DMS53 (cell line): ENCODE data around the gene IKZF1.
"Not testable (repeated sequence)": the region's sequence is repeated elsewhere in the genome, so short reads cannot be mapped to it uniquely, and the experiment has no call there.

Experiments
- DNase-seq: peaks from one replicate; lab custom pipeline; 2025; lab: John Stamatoyannopoulos, UW

IKZF1 gene

DNA sequence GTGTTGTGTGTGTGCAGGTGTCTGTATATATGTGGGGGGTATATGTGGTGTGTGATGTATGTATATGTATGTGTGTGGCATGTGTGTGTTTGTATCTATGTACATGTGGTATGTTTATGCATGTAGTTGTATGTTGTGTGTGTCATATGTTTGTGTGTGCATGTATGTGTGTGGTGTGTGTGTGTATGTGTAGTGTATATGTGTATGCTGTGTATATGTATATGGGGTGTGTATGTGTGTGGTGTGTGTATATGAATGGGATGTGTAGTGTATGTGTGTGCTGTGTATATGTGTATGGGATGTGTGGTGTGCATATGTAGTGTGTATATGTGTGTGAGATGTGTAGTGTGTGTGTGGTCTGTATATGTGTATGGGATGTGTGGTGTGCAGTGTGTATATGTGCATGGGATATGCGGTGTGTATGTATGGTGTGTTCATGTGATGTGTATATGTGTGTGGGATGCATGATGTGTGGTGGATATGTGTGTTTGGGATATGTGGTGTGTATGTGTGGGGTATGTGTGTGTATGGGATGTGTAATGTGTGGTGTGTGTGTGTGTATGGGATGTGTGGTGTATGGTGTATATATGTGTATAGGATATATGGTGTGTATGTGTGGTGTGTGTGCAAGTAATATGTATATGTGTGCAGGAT is 30.0 kb downstream of the IKZF1 start:
- no peak for DNase-seq

GRCh38 chr7:50335230-50335794 is 30.8 kb downstream of the IKZF1 start:
- no peak for DNase-seq

DNA sequence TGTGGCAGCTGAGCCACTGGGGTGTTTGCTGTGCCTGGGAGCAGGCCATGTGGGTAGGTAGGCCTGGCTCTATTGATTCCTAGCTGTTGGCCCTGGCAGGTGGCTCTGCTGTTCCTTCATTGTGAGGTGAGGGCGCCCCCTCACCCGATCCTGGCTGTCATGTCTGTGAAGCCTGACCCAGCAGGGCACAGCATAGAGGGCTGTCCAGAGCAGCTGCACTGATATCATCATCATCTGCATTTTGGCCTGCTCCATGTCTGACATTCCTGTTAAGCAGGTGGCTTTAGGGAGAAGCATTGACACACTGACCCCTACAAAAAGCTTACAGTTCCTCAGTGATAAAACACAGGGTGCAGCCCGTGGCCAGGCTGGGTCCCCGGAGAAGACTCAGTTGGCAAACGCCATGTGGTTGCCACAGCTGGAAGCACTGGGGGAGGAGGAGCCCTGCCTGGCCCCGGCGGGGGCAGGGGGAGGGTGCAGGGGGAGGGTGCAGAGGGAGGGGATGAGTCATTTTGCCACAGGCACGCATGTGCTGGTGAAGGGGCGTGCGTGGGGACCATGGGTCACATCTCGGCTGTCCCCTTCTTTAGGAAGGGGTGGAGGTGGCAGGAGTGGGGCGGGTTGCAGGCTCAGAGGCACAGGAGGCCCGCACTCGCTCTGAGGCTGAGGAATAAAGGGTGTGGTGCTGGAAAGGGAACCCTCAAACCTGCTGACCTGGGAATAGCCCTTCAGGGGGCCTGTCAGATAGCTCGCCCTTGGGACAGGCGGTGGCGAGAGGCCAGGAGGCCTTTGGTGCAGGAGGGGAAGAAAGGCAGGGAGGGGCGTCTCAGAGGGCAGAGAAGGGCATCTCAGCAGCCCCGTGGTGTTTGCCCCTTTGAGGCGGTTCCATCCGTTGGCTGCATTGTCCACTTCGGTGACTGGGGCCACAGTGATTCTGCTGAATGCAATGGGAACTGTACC is 31.6 kb downstream of the IKZF1 start:
- peak; percentile 15 for DNase-seq

DNA sequence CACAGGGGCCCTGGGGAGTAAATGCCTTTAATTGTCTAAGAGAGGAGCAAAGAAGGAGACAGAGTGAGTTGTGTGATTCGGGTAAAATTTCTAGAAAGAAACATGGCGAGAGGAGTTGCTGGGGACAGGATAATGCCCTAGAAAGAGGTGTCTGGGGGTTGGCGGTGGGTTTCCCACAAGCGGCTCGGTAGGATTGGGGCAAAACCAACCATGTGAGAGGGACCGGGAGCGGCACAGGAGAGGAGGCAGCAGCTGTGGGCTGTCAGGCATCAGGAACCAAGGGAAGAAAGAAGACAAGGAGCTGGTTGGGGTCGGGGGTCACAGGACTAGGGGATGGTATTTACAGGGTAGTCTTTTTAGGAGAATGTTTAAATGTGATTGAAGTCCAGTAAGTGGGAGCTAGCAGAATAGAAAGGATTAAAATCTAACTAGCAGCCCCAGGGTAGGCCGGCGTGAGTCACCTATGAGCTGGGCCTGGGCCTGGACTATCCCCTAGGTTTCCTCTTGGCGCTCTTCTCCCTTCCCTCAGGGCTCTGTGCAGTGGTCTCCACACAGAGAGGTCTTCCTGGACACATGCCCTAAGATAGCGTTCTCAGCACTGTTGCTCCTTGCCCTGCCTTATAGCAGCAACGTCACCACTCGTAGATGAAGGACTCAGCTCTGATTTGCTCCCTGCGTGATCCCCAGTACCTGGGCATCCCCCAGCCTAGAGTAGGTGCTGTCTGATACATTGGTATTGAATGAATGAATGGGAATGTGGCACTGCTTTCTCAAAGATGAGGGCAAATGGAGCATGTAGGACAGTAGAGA is 32.6 kb downstream of the IKZF1 start:
- DNase-seq: no peak

DNA sequence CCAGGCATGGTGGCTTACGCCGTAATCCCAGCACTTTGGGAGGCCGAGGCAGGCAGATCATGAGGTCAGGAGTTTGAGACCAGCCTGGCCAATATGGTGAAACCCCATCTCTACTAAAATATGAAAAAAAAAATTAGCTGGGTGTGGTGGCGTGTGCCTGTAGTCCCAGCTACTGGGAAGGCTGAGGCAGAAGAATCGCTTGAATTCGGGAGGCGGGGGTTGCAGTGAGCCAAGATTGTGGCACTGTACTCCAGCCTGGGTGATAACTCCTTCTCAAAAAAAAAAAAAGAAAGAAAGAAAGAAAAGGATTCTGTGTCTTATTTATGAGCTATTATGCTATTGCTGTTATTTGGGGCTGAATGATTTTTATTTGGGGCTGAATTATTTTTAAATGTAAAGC is 35.0 kb downstream of the IKZF1 start:
- DNase-seq: not testable (repeated sequence)

DNA sequence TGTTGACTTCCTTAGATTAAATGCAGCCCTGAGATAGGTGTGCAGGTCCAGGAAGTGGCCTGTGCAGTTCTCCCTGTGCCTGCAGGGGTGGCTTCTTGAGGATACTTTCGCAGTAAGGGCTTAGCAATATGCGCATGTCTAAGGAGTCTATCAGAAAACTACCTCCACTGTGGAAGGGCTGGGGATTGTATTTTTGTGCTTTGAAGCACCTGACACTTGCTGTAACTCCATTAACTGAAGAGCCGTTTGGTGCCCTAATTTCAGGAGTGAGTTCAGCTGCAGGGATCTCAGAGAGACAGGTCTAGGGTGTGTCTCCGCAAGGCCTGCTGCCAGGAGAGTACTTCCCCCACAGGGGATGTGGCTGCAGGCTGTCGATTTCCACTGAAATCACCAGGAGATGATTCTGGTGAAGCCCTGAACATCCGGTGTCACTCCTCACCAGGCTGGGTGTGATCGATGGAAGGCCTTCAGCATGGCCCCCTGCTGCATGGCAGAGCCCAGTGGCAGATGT is 35.5 kb downstream of the IKZF1 start:
- DNase-seq: no peak

DNA sequence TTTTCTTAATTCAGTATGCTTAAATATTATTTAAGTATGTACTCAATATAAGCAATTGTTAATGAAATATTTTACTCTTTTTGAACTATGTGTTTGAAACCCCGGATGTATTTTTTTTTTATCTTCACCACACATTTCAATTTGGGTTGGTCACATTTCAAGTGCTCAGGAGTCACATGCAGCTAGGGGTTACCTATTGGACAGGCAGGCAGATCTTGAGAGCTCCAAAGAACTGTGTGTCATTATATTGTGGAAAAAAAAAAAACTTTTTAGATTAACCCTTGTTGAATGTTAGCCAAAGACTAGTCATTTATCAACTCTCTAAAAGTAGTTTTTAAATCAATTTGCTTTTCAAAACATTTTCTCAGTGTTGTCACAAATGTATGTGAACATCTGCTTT is 37.2 kb downstream of the IKZF1 start:
- no peak for DNase-seq

DNA sequence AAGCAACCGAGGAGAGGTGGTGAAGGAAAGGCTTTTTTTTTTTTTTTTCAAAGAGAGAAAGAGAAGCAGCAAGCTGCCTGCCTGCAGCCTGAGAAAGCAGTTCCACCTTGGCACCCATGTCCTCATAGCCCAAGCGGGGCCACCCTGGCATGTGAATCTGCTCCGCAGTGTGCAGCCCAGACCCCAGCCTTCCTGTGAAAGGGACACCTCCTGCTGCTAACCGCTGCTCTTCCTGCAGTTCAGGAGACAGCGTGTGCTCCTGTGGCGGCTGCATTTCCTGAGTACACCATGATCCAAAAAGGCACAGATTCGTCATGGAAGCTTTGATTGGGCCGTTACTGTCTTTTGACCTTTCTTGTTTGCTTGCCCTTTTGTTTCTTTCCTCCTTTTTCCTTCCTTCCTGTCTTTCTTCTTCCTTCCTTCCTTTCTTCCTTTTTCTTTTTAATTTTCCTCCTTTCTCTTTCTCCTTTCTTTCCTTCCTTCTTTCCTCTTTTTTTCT is 38.1 kb downstream of the IKZF1 start:
- no peak for DNase-seq

DNA sequence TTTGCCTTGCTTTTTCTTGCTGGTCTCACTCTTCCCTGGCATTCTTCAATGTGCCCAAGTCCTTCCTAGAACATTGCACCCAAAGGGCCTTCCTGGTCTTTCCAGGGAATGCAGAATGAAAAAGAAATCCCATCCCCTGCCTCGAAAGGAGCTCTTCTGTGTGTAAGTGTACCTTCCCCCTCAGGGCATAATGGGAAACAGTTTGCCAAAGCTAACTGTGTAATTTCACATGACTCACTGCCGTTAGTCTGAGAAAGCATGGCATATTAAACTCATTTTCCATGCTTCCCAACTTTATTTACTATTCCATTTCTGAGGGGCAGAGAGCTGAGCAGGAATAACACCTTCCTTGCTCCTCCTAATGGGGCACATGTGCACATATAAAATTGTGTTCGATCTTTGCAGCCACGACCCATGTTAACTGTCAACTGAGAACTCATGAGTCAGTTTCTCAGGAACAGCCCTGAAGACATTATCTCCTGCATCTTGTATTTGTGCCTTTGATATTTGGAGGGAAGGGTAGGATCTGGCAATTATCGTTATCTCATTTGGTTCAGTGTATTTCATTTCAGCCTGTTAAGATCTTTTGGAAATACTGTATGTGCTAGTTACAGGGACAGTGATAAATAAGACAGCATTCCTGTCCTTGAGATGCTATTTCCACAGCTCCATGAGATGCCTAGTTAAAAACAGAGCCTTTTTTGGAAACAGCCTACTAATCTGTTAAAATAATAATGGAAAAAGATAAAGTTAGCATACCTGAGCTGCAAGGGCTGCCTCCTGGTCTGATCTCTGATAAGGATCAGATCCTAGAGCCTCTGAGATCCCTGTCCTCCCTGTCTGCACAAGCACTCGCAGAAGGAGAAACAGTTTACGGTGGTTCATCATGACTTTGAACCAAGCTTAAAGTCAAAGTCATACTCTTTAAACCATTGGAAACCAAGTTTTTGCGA is 42.3 kb downstream of the IKZF1 start:
- DNase-seq: no peak

- no peak for DNase-seq
These were observed 43.2 kb downstream of the IKZF1 start for GRCh38 chr7:50347693-50348092.

DNA sequence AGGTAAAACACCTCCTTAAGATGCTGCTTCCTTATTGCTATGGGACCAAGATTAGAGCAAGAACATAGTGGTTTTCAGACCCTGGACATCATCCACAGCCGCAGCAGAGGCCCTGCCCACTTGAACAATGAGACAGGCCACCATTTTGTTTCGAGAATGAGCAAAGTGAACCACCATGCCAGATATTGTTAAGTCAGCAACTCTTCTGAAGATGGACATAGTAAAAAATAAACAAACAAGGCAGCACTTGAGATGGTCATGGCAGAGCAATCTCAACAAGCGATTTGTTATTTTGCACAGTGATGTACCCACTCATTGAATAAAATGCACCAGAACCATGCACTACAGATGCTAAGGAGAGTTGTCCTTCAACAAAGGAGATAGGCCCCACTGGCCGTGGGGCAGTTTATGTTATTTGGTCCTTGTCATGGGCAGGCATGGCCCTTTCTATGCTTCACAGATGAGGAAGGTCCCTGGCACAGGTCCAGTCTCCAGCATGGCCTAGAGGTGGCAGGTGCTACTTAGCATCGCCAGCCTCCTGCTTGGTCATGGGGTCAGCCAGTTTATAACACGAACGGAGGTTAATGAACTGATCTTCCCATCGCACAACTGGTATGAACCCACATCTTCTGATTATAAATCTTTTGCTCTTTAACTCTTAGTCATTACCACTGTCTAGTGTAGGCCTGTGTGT is 44.1 kb downstream of the IKZF1 start:
- peak; percentile 48 for DNase-seq

GRCh38 chr7:50349399-50349798 is 44.9 kb downstream of the IKZF1 start:
- no peak for DNase-seq

GRCh38 chr7:50349963-50350944 is 45.7 kb downstream of the IKZF1 start:
- DNase-seq: no peak

DNA sequence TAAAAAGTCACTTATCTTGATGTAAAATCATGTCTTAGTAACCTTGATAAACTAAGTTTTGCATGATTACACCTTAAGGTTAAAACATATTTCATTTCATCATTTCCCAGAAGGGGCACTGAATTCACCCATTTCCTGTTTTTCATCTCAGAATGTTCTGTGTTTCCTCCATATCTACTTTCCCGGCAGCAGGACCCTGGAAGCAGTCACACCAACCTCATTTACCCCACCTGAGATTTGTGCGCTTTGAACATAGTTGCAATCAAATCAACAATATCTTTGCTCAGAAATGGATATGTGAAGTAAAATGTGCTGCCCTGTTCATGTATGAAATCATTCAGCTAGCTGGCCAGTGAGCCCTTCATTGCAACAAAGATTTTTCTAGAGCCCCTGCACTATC is 46.8 kb downstream of the IKZF1 start:
- no peak for DNase-seq

DNA sequence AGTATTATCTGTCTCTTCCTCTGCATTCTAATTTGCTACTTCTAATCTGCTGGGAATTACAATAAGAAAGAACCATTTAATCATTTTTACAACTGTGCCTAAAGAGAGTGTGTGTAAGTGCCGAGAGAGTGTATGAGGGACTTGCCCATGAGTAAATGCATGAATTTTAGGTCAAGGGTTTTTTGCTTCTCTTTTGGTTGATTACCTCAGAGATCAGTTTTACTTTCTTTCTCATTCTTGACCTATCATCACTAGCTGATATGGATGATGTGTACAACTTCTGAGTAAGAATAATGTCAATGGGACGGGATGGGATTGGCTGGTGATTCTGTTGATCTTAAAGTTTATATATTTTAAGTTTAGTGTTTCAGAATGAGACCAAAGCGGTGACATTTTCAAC is 47.8 kb downstream of the IKZF1 start:
- no peak for DNase-seq

GRCh38 chr7:50352751-50353150 is 48.2 kb downstream of the IKZF1 start:
- DNase-seq: no peak

- DNase-seq: no peak
These were observed 48.7 kb downstream of the IKZF1 start for GRCh38 chr7:50353201-50353600.

DNA sequence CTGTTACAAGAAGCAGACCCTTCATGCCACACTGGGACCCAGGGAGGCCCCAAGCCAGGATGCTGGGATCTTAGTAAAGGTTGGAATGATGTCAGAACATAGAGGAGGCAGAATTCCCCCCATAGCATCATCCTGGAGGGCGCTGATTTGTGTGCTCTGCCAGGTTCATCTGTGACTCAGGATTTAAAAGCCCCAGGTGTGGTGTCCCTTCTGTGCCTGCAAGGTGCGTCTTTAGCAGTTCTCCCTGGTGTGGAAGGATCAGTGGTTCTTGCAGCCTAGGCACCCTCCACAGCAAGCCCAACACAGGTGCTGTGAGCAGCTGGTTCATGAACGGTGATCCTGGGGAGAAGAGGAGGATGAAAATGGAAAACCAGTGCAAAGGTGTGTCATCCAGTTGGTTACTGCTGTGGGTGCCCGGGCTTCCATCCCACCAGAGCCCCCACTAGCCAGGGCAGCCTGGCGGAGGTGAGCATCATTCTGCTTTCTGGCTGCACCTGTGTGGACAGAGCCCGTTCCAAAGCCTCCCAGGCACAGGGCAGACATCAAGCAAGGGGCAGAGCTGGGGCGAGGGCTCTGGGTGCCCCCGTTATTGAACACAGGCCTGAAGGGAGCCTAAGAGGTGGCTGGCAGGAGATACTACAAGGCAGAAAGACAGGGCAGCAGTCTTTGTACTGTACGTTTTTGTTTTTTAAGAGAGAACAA is 49.5 kb downstream of the IKZF1 start:
- DNase-seq: no peak
